HG02610 (cell line): ENCODE measurements around the gene ADCY5.

Source experiments
- ATAC-seq: cut with Tn5 transposase; IDR thresholded peaks from one replicate; pipeline ENCODE4 v1.9.1; 2021; ENCODE audit warnings: mild to moderate bottlenecking, moderate library complexity; ENCODE audit not compliant: unreplicated experiment

The ADCY5 gene

DNA sequence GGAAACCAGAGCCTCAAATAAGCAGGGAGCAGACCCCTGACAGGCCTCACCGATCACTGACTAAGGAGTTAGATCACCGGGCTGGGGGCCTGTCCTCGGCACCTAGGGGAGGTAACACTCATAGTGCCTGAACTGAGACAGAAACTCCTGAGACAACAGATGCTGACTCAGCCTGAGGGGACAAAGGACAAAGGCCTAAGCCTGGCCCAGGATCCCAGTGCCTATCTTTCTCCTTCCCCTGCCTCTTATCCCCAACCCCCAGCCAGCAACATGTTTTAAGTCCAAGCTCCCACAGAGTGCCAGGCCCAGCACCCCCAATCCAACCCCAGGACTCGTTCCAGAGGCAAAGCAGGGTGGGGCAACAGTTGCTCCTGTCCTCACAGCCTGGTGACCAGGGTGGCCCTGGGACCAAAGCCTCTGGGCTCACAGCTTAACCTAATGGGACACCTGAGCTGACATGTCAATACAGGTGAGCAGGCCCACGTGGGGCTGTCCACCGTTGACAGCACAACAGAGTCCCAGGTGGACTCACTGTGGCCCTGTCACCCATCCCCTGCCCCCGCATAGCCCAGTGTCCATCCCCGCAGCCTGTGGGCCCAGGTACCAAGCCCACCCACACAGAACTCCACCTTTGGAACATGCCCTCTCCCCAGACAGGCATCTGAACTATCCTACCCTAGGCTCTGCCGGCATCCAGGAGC, 37.4 kb downstream of the ADCY5 start:
- ATAC-seq: no peak

DNA sequence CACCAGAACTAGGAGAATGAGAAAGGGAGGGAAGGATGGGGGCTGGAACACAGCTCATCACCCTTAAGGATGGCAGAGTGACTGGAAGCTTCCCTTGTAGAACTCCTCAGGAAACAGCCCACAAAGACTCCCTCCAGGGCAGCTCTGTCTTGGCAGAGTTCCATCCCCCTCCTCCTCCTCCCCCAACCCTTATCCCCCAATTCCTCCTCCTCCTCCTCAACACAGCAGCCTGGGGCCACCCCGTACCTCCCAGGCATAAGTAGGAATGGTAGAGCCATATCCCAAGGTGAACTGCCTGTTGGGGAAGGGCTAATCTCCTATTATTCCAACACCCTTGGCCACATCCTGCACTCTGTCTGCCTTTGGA, 38.8 kb downstream of the ADCY5 start:
- no peak for ATAC-seq

- ATAC-seq: no peak
These were observed 39.3 kb downstream of the ADCY5 start for GRCh38 chr3:123409443-123410148.

- no peak for ATAC-seq
These were observed 42.3 kb downstream of the ADCY5 start for GRCh38 chr3:123406598-123406997.

DNA sequence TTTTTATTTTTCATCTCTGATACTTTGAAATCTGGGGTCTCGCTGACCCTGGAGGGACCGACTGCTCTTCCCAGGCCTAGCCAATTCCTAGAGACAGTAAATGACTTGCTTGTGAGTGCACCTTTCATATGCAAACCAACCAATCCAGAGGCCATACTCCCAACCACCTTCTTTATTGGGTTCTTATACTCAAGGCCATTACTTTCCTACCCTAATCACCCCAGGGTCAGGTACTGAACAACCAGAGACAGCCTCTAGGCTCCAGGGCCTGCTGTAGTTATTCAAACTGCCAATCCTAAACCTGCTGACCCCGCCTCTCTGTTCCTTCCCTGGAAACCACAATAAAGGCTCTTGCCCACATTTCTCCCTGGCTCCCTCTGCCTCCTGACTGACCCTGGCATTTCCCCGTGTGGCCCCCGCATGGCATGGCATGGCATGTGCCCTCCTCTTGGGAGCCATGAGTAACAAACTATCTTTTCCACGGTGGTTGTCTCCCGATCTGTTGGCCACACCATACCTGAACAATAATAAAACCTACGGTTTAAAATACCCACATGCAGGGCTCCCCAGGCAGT, 42.9 kb downstream of the ADCY5 start:
- ATAC-seq: no peak

DNA sequence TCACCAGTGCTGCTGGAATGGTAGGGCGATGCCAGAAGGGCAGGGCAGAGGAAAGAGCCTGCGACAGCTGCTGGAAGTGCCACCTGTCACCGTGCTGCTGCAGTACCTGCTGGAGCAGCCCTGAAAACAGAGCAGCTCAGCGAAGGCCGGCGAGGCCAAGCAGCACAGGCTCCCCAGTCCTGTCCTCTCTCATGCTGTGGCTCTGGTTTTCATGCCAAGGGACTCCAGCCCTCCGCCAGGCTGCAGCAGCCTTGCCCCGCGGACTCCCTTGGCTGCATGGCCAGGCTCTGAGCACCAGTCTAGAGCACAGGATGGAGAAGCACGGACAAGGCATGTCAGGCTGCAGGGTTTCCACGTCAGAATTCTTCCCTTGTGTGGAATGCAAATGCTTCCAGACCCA, 43.9 kb downstream of the ADCY5 start:
- no peak for ATAC-seq

DNA sequence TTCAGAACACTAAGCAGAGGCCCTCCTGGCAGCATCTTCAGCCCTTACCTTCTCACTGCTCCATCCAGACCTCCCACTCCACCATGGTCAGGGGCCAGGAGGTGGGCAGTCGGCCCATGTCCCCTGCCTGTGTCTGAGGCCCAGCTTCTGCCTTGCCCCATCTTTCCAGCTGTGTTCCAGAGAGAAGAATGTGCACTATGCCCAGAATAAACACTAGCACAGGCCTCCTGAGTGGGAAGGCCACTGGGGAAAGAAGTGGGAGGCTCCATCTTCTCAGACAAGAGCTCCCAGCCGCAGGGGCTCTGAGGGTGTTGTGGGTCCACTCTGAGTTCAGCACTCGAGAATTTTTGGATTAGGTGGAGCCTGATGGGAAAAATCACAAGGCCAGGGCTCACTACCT, 44.5 kb downstream of the ADCY5 start:
- ATAC-seq: no peak

DNA sequence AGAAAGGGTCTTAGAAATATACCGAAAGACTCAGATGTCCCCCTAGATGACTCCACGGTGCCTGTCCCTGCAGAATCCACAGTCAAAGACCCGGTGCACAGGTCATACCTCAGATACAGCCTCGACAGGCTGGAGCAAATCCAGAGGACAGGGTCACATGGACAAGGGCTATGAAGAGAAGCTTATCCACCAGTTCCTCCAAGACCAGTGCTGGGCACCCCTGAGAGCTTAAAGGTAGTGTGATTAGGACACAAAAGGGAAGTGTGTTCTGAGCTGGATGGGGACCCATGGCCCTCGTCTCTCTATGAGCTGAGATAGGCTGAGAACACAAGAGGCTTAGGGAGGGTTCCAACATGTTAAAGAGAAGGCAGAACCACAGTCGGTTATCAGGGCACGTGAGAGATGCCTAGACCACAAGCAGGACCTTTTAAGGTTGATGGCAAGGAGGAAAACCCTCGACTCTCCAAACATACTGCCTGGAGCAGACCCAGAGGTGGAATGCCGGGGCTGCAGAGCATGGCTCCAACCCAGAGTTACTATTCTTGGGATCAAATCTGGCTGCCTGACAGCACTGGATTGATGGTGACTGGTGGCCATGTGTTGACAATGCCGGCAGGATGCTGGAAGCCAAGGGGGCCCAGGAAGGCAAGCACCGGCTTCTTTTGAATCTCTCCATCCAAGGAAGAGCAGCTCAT, 46.9 kb downstream of the ADCY5 start:
- no peak for ATAC-seq

DNA sequence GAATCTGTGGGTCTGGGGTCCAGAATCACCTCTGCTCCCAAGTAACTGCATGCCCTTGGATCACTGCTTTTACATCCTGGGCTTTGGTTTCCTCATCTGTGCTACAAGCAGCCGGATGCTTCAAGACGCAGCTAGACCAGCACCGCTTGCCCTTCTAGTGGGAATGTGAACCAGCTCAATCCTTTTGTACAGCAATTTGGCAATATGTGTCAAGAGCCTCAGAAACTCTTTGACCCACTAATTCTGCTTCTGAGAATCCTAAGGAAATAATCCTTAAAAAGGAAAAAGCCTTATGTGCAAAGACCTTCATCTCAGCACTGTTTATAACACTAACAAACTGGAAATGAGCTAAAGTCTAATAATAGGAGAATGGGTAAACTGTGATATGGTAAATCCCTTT, 48.7 kb downstream of the ADCY5 start:
- ATAC-seq: no peak

GRCh38 chr3:123399653-123400052, 49.2 kb downstream of the ADCY5 start:
- no peak for ATAC-seq

GRCh38 chr3:123397921-123398785, 50.7 kb downstream of the ADCY5 start:
- ATAC-seq: no peak

- ATAC-seq: no peak
These were observed 51.8 kb downstream of the ADCY5 start for GRCh38 chr3:123397050-123397590.

- no peak for ATAC-seq
These were observed 52.5 kb downstream of the ADCY5 start for GRCh38 chr3:123396171-123397049.

- no peak for ATAC-seq
These were observed 53.7 kb downstream of the ADCY5 start for GRCh38 chr3:123395235-123395634.

GRCh38 chr3:123394391-123395020, 54.4 kb downstream of the ADCY5 start:
- ATAC-seq: no peak

DNA sequence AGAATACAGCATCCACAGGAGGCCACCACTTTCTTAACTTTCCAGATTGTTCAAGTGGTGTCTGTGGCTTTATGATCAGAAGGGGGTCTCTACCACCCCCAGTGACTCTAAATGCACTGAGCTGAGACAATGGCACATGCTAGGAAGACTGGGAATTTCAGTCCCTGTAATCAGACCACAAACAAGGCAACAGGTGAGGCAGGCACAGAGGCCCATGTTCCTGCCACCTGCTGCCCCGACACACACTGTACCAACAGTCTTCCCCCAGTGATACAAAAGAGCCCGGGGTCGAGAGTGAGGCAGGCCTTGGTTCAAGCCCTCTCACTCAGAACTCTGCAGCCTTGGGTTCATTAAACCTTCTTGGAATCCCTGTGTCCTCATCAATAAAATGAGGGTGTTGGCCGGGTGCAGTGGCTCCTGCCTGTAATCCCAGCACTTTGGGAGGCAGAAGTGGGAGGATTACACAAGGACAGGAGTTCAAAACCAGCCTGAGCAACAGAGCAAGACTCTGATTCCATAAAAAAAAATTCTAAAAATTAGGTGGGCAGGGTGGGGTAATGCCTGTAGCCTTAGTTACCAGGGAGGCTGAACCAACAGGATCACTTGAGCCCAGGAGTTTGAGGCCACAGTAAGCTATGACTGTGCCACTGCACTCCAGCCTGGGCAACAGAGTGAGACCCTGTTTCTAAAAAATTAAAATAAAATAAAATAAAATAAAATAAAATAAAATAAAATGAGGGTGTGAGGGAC, 55.8 kb downstream of the ADCY5 start:
- ATAC-seq: no peak

DNA sequence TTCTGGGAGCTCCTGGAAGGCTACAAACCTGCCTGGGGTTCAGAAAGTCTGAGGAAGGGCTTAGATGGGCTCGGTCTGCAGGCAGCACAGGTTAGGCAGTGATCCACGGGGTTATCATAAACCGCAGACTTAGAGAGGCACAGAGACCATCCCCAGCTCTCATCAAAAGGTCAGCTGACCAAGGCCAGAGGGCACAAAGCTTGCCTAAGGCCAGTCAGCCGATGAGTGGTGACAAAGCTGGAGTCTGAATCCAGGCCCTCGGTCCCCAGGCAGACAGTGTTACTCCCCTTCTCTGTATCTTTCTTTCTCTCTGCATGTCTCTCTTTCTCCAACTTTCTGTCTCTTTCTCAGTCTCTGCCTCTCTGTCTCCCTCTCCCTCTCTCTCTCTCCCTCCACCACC, 56.5 kb downstream of the ADCY5 start:
- ATAC-seq: no peak

- no peak for ATAC-seq
These were observed 57.9 kb downstream of the ADCY5 start for GRCh38 chr3:123390865-123391600.
